Neural cell (in vitro differentiated cells): ENCODE measurements around the gene AFDN. TPM values are rescaled to one million over a fixed set of nuclear protein-coding genes. Genes with fewer than 3 reads are reported as not detected.
A peak's percentile ranks its signal among the peaks of the same experiment; 100 is the strongest.

ENCODE experiments used
- H2AFZ ChIP-seq: fragments of 200-600, 300-800 bp; sonication (generic), shearing (Covaris generic); 2 replicates; pipeline ENCODE4 v1.6.0; 2014; ENCODE audit warnings: low read depth, mild to moderate bottlenecking, antibody characterized with exemption, low read length, moderate library complexity
- H3F3A ChIP-seq: fragments of 200-600 bp; shearing (Covaris generic); 2 replicates; pipeline ENCODE4 v1.6.1; 2016; ENCODE audit warnings: mild to moderate bottlenecking, moderate library complexity, mixed read lengths, antibody characterized with exemption, low read length; ENCODE audit not compliant: insufficient read depth, poor library complexity, severe bottlenecking
- H3K27ac ChIP-seq: fragments of 200-600, 300-800 bp; sonication (generic), shearing (Covaris generic); 2 replicates; pipeline ENCODE4 v1.5.1; 2014; ENCODE audit warnings: mild to moderate bottlenecking, low read length, moderate library complexity
- H3K27me3 ChIP-seq: fragments of 300-800, 200-600 bp; sonication (generic), shearing (Covaris generic); 2 replicates; pipeline ENCODE4 v1.6.0; 2014; ENCODE audit warnings: mild to moderate bottlenecking, low read depth, low read length, moderate library complexity; ENCODE audit not compliant: insufficient read depth
- H3K36me3 ChIP-seq: fragments of 300-800, 200-600 bp; sonication (generic), shearing (Covaris generic); 2 replicates; pipeline ENCODE4 v1.5.1; 2014; ENCODE audit warnings: mild to moderate bottlenecking, antibody characterized with exemption, low read length, moderate library complexity; ENCODE audit not compliant: insufficient read depth
- H3K4me2 ChIP-seq: fragments of 300-800, 200-600 bp; sonication (generic), shearing (Covaris generic); 2 replicates; pipeline ENCODE4 v1.6.0; 2014; ENCODE audit warnings: mild to moderate bottlenecking, low read length
- H3K4me3 ChIP-seq: fragments of 300-800, 200-600 bp; sonication (generic), shearing (Covaris generic); 2 replicates; pipeline ENCODE4 v1.5.1; 2014; ENCODE audit warnings: mild to moderate bottlenecking, low read length, moderate library complexity
- H3K79me2 ChIP-seq: fragments of 200-600 bp; shearing (Covaris generic); replicated peaks from 2 replicates; pipeline ENCODE4 v1.6.0; 2014; ENCODE audit warnings: mild to moderate bottlenecking, low read length, moderate library complexity; ENCODE audit not compliant: insufficient read depth
- H3K9ac ChIP-seq: fragments of 300-800, 200-600 bp; sonication (generic), shearing (Covaris generic); 2 replicates; pipeline ENCODE4 v1.6.1; 2016; ENCODE audit warnings: mild to moderate bottlenecking, low read length, mixed read lengths
- H3K9me2 ChIP-seq: fragments of 200-600 bp; shearing (Covaris generic); 2 replicates; pipeline ENCODE4 v1.6.1; 2016; ENCODE audit warnings: mild to moderate bottlenecking, low read length, mixed read lengths; ENCODE audit not compliant: insufficient read depth
- H3K9me3 ChIP-seq: fragments of 200-600, 300-800 bp; sonication (generic), shearing (Covaris generic); 2 replicates; pipeline ENCODE4 v1.6.1; 2016; ENCODE audit warnings: mild to moderate bottlenecking, mixed run types, low read length, moderate library complexity, mixed read lengths
- H4K20me1 ChIP-seq: fragments of 200-600 bp; shearing (Covaris generic); 2 replicates; pipeline ENCODE4 v1.6.1; 2016; ENCODE audit warnings: mild to moderate bottlenecking, mixed run types; ENCODE audit not compliant: insufficient read depth
- EP300 ChIP-seq: fragments of 450-650 bp; conservative IDR thresholded peaks from 2 replicates; pipeline ENCODE4 v1.6.1; 2014; ENCODE audit warnings: antibody characterized with exemption, mild to moderate bottlenecking, moderate library complexity; ENCODE audit not compliant: poor library complexity, severe bottlenecking
- EZH2 ChIP-seq: fragments of 200-600, 300-800 bp; shearing (Covaris generic), sonication (generic); IDR thresholded peaks from 2 replicates; pipeline ENCODE4 v1.6.1; 2014; ENCODE audit warnings: antibody characterized with exemption, low read length, borderline replicate concordance, mild to moderate bottlenecking; ENCODE audit not compliant: insufficient read depth, poor library complexity, severe bottlenecking
- MXI1 ChIP-seq: fragments of 450-650 bp; conservative IDR thresholded peaks from 2 replicates; pipeline ENCODE4 v1.6.1; 2014; ENCODE audit warnings: antibody characterized with exemption, mild to moderate bottlenecking; ENCODE audit not compliant: poor library complexity, severe bottlenecking
- RAD21 ChIP-seq: fragments of 450-650 bp; conservative IDR thresholded peaks from 2 replicates; pipeline ENCODE4 v1.6.1; 2014; ENCODE audit warnings: antibody characterized with exemption, mild to moderate bottlenecking, moderate library complexity
- SMC3 ChIP-seq: fragments of 450-650 bp; conservative IDR thresholded peaks from 2 replicates; pipeline ENCODE4 v1.6.1; 2014; ENCODE audit warnings: antibody characterized with exemption, mild to moderate bottlenecking, moderate library complexity; ENCODE audit not compliant: poor library complexity
- TAF1 ChIP-seq: IDR thresholded peaks from 2 replicates; pipeline ENCODE4 v1.6.1; 2012; ENCODE audit warnings: low read depth
- polyA plus RNA-seq: library from polyadenylated mRNA; depleted of rRNA; stranded (reverse); fragments of >200 nt; gene quantifications from 2 replicates; pipeline ENCODE4 v1.2.3, GENCODE V29; 2014
- TF ChIP-seq, protein P1 (sequence below): fragments of 450-650 bp; IDR thresholded peaks from 2 replicates; pipeline ENCODE4 v1.5.1; 2014; ENCODE audit warnings: antibody characterized with exemption, mild to moderate bottlenecking, moderate library complexity; ENCODE audit not compliant: poor library complexity, severe bottlenecking
- TF ChIP-seq, protein P2 (sequence below): IDR thresholded peaks from 2 replicates; pipeline ENCODE4 v1.6.1; 2012; ENCODE audit warnings: borderline replicate concordance

Gene AFDN
- polyA plus RNA-seq, 1 donor from 2014 or later: 193 TPM

DNA sequence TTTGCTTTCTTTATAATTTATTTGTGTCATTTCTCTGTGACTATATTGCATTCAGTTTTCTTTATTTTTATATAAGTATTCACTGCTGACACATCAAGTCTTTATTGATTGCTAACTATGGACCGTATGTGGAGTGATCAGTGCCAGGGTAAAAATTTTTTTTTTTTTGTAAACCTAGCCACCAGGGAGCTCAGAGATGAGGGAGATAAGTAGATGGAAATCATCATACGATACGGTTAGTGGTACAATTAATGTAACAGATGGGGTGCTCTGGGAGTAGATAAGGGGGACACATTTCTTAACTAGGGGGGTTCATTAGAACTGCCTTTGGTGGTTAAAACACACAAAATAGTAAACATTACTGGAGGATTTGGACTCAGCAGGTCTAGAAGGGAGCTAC is 68.3 kb downstream of the AFDN start:
- no peak overlapping the region for H3K9ac ChIP-seq
- H3K4me2 ChIP-seq: no peak overlapping the region
- H3F3A ChIP-seq: no peaks in the 10 kb centered on the region
- peaks cover 5% of the 10 kb centered on the region for H3K79me2 ChIP-seq
- TF ChIP-seq MXI1 (no peak), EZH2 (no peak), RAD21 (no peak), TAF1 (no peak), EP300 (no peak)
- H3K27me3 ChIP-seq: no peaks in the 10 kb centered on the region
- H3K9me3 ChIP-seq: no peaks in the 10 kb centered on the region
- H4K20me1 ChIP-seq: no peaks in the 10 kb centered on the region
- H3K36me3 ChIP-seq: peaks cover 4% of the 10 kb centered on the region
- no peaks in the 10 kb centered on the region for H3K9me2 ChIP-seq
- no peak overlapping the region for H3K4me3 ChIP-seq
- H2AFZ ChIP-seq: no peak overlapping the region
- H3K27ac ChIP-seq: no peak overlapping the region

DNA sequence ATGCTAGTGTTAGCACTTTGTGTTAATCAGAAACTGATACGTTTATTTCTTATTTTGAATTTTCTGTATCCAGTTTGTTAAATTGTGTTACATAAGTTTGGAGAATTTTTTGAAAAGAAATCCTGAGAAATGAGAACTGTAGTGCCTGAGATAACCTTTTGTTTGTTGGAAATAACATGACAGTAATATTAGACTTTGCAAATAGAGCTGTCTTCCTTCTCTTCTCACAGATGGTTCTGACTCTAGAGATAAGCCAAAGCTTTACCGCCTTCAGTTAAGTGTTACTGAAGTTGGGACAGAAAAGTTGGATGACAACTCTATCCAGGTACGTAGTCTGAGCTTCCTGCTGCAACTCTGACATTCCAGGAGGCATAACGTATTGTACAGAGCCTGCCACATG is 69.9 kb downstream of the AFDN start:
- no peaks in the 10 kb centered on the region for H3F3A ChIP-seq
- H3K4me3 ChIP-seq: no peak overlapping the region
- H4K20me1 ChIP-seq: no peaks in the 10 kb centered on the region
- H3K79me2 ChIP-seq: peaks cover 4% of the 10 kb centered on the region
- no peak overlapping the region for H2AFZ ChIP-seq
- H3K4me2 ChIP-seq: no peak overlapping the region
- H3K36me3 ChIP-seq: peaks cover 4% of the 10 kb centered on the region
- TF ChIP-seq EZH2: no peak
- no peaks in the 10 kb centered on the region for H3K27me3 ChIP-seq
- no peaks in the 10 kb centered on the region for H3K9me3 ChIP-seq
- H3K9me2 ChIP-seq: no peaks in the 10 kb centered on the region
- no peak overlapping the region for H3K27ac ChIP-seq
- H3K9ac ChIP-seq: no peak overlapping the region

DNA sequence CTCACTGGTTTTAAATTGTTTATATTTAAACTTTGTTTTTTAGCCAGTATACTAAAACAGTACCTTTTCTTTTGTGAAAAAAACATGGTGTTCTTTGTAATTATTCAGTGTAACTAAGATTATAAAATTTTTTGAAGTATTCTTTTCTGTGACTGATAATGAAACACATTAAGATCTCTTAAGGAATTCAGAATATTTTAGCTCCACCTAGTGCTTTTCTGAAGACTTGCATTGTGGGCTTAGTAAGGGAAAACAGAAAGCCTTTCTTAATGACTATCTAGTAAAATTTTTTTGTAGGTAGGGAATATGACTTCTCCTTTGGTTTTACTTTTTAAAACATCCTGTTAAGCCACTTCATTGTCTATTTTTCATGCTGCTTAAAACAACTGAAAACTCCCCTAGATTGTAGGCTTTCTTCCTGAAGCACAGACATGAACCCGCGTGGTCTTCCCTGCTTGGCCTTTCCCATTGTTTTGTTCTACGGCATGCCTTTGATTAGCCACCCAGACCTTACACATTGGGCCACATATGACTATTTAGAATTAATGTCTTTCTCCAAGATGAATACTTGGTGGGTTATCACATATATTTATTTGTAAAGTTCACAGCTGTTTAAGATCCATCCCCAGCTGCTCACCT is 72.1 kb downstream of the AFDN start:
- Histone ChIP-seq H2AFZ (no peak overlapping the region), H3K9me2 (no peaks in the 10 kb centered on the region), H3K4me3 (no peak overlapping the region), H3F3A (no peaks in the 10 kb centered on the region), H3K9ac (peak overlapping the region; percentile 3), H3K9me3 (no peaks in the 10 kb centered on the region), H3K27ac (no peak overlapping the region), H3K79me2 (peaks cover 5% of the 10 kb centered on the region), H3K36me3 (peaks cover 4% of the 10 kb centered on the region), H3K4me2 (no peak overlapping the region), H4K20me1 (no peaks in the 10 kb centered on the region), H3K27me3 (no peaks in the 10 kb centered on the region)
- TF ChIP-seq, protein P1, sequence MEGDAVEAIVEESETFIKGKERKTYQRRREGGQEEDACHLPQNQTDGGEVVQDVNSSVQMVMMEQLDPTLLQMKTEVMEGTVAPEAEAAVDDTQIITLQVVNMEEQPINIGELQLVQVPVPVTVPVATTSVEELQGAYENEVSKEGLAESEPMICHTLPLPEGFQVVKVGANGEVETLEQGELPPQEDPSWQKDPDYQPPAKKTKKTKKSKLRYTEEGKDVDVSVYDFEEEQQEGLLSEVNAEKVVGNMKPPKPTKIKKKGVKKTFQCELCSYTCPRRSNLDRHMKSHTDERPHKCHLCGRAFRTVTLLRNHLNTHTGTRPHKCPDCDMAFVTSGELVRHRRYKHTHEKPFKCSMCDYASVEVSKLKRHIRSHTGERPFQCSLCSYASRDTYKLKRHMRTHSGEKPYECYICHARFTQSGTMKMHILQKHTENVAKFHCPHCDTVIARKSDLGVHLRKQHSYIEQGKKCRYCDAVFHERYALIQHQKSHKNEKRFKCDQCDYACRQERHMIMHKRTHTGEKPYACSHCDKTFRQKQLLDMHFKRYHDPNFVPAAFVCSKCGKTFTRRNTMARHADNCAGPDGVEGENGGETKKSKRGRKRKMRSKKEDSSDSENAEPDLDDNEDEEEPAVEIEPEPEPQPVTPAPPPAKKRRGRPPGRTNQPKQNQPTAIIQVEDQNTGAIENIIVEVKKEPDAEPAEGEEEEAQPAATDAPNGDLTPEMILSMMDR: peak; percentile 78
- TF ChIP-seq RAD21 (peak; percentile 88), SMC3 (peak; percentile 87)
- TF ChIP-seq, protein P2, sequence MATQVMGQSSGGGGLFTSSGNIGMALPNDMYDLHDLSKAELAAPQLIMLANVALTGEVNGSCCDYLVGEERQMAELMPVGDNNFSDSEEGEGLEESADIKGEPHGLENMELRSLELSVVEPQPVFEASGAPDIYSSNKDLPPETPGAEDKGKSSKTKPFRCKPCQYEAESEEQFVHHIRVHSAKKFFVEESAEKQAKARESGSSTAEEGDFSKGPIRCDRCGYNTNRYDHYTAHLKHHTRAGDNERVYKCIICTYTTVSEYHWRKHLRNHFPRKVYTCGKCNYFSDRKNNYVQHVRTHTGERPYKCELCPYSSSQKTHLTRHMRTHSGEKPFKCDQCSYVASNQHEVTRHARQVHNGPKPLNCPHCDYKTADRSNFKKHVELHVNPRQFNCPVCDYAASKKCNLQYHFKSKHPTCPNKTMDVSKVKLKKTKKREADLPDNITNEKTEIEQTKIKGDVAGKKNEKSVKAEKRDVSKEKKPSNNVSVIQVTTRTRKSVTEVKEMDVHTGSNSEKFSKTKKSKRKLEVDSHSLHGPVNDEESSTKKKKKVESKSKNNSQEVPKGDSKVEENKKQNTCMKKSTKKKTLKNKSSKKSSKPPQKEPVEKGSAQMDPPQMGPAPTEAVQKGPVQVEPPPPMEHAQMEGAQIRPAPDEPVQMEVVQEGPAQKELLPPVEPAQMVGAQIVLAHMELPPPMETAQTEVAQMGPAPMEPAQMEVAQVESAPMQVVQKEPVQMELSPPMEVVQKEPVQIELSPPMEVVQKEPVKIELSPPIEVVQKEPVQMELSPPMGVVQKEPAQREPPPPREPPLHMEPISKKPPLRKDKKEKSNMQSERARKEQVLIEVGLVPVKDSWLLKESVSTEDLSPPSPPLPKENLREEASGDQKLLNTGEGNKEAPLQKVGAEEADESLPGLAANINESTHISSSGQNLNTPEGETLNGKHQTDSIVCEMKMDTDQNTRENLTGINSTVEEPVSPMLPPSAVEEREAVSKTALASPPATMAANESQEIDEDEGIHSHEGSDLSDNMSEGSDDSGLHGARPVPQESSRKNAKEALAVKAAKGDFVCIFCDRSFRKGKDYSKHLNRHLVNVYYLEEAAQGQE: no peak
